ENCODE data around the gene RAB11A.

Gene RAB11A

GRCh38 chr15:65835447-65835846 lies 33.8 kb upstream of the RAB11A start:
- no peak for DNase-seq (ENCODE audit: low read depth)
- H3K4me3 ChIP-seq (ENCODE audit: low read depth, low read length), result no peak overlapping the region
- TF ChIP-seq, protein P1, sequence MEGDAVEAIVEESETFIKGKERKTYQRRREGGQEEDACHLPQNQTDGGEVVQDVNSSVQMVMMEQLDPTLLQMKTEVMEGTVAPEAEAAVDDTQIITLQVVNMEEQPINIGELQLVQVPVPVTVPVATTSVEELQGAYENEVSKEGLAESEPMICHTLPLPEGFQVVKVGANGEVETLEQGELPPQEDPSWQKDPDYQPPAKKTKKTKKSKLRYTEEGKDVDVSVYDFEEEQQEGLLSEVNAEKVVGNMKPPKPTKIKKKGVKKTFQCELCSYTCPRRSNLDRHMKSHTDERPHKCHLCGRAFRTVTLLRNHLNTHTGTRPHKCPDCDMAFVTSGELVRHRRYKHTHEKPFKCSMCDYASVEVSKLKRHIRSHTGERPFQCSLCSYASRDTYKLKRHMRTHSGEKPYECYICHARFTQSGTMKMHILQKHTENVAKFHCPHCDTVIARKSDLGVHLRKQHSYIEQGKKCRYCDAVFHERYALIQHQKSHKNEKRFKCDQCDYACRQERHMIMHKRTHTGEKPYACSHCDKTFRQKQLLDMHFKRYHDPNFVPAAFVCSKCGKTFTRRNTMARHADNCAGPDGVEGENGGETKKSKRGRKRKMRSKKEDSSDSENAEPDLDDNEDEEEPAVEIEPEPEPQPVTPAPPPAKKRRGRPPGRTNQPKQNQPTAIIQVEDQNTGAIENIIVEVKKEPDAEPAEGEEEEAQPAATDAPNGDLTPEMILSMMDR (IDR thresholded peaks at IDR 0.05; ENCODE audit: insufficient read depth, low read depth, low read length, missing control alignments), result no peak

DNA sequence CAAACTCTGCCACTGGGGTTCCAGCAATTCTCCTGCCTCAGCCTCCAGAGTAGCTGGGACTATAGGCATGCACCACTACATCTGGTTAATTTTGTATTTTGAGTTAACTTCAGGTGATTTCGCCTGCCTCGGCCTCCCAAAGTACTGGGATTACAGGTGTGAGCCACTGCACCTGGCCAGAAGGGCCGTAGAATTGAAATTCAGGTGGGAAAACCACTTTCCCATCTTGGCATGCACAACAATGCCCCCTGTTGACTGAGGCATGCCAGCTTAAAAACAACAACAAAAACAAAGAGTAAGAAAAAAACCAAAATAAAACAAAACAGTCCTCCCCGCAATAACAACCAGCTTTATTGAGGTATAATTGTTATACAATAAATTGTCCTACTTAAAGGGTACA lies 32.6 kb upstream of the RAB11A start:
- peak; percentile 45 for DNase-seq (ENCODE audit: low read depth)
- H3K4me3 ChIP-seq (ENCODE audit: low read depth, low read length), result no peak overlapping the region
- TF ChIP-seq, protein P1 (IDR thresholded peaks at IDR 0.05; ENCODE audit: insufficient read depth, low read depth, low read length, missing control alignments), result peak; percentile 45

- TF ChIP-seq, protein P1 (IDR thresholded peaks at IDR 0.05; ENCODE audit: insufficient read depth, low read depth, low read length, missing control alignments), result no peak
- DNase-seq (ENCODE audit: low read depth), result peak; percentile 48
- no peak overlapping the region for H3K4me3 ChIP-seq (ENCODE audit: low read depth, low read length)
Observed at GRCh38 chr15:65837301-65838294, 31.7 kb upstream of the RAB11A start.

DNA sequence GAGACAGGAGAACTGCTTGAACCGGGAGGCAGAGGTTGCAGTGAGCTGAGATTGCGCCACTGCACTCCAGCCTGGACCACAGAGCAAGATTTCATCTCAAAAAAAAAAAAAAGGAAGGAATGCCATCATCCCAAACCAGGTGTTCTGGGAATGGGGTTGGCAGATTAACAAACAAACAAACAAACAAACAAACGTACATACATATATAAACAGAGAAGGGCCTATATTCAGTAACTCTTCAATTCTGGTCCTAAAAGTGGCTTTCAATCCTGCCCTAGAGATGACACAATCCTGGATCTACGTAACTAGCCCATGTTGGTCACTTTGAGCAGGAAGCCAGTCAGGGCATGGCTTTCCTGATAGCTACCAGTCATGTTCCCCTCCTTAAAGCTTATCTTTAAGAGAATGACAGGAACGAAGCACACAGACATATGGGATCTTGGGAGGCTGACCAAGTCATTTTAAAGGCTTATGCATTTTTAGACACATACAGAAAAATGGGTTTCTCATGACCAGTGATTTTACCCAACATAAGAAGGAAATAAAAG lies 29.9 kb upstream of the RAB11A start:
- H3K4me3 ChIP-seq (ENCODE audit: low read depth, low read length), result no peak overlapping the region
- no peak for DNase-seq (ENCODE audit: low read depth)
- TF ChIP-seq, protein P1 (IDR thresholded peaks at IDR 0.05; ENCODE audit: insufficient read depth, low read depth, low read length, missing control alignments), result no peak

DNA sequence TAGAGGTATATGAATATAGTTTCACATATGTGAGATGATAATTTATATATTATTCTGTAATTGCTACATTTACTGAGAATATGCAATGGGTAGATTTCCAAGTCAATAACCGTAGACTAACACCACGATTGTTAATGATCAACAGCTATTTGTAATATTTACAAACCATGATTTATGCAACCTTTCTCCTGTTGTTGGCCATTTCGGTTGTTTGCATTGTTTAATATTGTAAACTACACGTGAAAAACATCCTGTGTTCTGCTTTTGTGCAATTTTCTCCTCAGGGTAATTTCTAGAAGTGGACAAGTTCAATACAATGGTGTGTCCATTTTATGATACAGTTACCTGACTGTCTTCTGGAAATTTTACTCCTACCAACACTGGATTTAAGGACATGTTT lies 29.3 kb upstream of the RAB11A start:
- DNase-seq (ENCODE audit: low read depth), result no peak
- TF ChIP-seq, protein P1 (IDR thresholded peaks at IDR 0.05; ENCODE audit: insufficient read depth, low read depth, low read length, missing control alignments), result no peak
- H3K4me3 ChIP-seq (ENCODE audit: low read depth, low read length), result no peak overlapping the region

DNA sequence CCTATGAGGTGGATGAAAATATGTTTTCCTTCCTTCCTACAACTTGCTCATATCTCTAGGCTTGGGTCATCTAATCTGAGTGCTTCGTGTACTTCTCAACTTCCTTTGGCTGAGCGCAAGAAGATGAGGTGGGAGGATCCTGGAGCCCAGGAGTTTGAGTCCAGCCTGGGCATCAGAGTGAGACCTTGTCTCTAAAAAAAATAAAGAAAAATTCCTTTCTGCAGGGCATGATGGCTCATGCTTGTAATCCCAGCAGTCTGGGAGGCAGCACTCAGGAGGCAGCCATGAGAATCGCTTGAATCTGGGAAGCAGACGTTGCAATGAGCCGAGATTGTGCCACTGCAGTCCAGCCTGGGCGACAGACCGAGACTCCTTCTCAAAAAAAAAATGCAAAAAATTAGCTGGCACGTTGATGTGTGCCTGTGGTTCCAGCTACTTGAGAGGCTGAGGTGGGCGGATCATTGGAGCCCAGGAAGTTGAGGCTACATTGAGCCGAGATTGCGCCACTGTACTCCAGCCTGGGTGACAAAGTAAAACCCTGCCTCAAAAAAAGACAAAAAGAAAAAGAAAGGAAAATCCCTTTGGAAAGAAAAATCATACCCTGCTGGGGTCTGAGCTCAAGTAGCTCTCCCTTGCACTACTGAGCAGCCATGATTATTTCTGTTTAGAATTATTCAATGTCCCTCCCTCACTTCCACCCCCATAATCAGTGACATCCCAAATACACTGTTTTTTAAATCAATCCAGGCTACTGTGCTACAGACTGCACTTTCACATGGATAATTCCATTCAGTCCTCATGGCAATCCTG lies 28.0 kb upstream of the RAB11A start:
- DNase-seq (ENCODE audit: low read depth), result no peak
- TF ChIP-seq, protein P1 (IDR thresholded peaks at IDR 0.05; ENCODE audit: insufficient read depth, low read depth, low read length, missing control alignments), result no peak
- H3K4me3 ChIP-seq (ENCODE audit: low read depth, low read length), result no peak overlapping the region

Data from GM12865 (cell line).